ENCODE measurements around the gene MAP3K21. TPM values are rescaled to one million over a fixed set of nuclear protein-coding genes. Genes with fewer than 3 reads are reported as not detected.

Gene MAP3K21
- total RNA-seq, 4 donors from 2014 or later, result 1.3 to 5.5 (median 3.0) TPM

DNA sequence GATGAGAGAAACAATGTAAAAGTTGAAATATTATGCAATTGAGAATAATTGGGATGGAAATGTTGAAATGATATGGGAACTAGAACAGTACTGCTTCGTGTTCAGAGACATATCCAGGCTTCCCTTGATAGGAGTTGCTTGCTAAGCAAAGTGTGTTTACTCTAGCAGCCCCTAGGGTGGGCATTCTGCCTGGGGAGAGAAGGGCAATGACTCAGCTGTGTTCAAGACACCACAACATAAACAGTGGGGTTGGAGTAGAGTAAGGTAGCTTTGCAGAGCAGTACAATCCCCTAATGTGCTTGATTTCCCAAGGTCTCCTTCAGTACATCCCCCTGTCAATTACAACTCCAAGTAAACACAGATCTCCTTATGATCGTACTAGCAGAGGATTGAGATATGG lies 27.2 kb upstream of the MAP3K21 start:
- ATAC-seq (ENCODE audit: low FRiP score), result no peak
- TF ChIP-seq, protein P1, sequence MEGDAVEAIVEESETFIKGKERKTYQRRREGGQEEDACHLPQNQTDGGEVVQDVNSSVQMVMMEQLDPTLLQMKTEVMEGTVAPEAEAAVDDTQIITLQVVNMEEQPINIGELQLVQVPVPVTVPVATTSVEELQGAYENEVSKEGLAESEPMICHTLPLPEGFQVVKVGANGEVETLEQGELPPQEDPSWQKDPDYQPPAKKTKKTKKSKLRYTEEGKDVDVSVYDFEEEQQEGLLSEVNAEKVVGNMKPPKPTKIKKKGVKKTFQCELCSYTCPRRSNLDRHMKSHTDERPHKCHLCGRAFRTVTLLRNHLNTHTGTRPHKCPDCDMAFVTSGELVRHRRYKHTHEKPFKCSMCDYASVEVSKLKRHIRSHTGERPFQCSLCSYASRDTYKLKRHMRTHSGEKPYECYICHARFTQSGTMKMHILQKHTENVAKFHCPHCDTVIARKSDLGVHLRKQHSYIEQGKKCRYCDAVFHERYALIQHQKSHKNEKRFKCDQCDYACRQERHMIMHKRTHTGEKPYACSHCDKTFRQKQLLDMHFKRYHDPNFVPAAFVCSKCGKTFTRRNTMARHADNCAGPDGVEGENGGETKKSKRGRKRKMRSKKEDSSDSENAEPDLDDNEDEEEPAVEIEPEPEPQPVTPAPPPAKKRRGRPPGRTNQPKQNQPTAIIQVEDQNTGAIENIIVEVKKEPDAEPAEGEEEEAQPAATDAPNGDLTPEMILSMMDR (IDR thresholded peaks at IDR 0.05), result no peak
- DNase-seq (ENCODE audit: low spot score), result no peak

DNA sequence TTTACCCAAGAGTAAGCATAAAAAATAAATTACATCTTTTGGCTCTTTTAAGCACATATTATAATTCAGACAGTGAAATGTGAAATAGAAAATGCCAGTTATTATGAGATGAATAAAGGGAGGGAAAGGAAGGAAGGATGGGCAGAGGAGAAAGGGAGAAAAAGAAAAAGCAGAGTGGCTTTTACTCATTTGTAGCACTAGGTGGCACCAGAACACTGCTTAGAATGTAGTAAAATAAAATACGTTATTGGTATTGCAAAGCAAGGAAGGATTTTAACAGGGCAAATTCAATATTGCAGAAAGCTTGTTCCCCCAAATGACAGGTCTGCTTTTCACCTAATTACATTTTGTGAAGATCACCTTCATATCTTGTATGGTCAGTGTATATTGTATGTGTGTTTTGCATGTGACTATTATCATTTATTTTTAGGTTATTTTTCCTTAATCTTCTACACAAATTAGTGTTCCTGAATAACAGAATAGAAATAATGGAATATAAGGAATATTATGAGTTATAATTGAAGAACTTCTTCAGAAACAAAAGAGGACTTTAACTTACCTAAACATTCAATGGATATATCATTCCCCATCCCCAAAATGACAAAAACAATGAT lies 22.9 kb upstream of the MAP3K21 start:
- ATAC-seq (ENCODE audit: low FRiP score), result no peak
- TF ChIP-seq, protein P1 (IDR thresholded peaks at IDR 0.05), result peak in 1 of 3 donors; percentile 14
- DNase-seq (ENCODE audit: low spot score), result no peak

DNA sequence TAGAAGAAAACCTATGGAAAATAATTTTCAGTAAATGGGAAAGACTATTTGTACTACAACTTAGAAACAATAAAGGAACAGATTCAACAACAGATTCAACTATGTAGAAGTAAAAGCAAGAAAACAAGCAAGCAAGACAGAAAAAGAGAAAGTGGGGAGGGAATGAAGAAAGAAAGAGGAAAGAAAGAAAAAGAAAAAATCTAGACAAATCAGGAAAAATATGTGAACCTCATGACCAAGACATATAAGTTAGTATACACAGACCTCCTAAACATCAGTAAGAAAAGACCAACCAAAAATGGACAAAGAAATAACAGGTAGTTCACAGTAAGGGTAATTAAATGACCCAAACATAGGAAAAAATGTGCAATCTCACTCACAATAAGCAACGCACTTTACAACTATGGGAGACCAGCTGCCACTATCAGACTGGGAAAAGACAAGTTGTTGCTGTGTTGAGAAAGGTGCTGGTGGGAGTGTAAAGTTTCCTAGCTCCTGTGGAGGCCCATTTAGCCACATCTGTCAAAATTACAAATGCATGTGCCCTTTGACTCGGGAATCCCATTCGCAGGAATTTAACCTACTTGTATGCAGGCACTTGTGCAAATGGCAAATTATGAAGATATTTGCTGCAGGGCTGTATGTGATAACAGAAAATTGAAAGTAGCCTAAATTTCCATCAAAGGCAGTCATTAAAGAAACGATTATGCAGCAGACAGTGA lies 13.9 kb upstream of the MAP3K21 start:
- DNase-seq (ENCODE audit: low spot score) (no peak), ATAC-seq (ENCODE audit: low FRiP score) (no peak)
- TF ChIP-seq, protein P1 (IDR thresholded peaks at IDR 0.05), result no peak

DNA sequence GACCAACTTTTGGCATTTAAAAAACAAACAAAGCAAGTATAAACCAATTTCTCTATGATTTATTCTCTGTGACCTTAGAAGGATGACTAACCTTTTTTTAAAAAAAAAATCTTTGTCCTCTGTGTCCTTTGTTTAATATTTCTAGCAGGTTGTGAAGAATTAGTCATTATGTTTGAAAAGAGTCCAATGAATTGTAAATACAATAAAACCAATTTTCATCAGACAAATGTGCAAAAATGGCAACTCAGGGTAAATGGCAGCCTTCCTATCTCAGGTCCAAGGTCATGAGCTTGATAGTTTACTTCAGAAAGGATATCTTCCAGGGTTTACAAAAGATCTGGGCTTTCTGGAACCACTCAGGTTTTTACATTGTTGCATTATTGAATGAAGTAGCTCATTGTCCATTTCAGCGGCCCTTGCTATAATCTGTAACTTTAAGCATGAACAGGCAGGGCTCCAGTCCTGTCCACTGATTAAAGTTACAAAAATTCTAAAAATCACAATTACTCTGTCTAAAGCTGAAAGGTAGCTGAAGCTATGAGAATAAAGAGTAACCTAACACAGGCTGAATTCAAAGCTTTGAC lies 11.7 kb upstream of the MAP3K21 start:
- DNase-seq (ENCODE audit: low spot score), result no peak
- no peak for ATAC-seq (ENCODE audit: low FRiP score)
- TF ChIP-seq, protein P1 (IDR thresholded peaks at IDR 0.05), result no peak

DNA sequence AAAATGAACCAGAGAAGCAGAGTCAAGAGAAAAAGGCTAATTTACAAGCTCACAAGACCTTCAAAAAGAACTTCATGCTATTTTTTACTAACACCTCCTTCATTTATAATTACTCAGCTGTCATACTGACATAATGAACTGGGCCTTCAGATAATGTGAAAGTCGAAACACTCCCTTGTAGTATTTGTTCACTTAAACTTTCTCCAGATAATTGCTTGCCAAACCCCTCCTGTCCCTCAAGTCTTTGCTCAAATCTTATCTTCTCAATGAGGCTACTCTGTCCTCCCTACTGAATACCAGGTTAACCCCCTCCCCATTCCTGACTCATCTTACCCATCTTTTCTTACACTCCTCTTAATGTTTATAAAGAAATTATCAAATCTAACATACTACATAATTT lies 11.1 kb upstream of the MAP3K21 start:
- ATAC-seq (ENCODE audit: low FRiP score) (no peak), DNase-seq (ENCODE audit: low spot score) (no peak)
- TF ChIP-seq, protein P1 (IDR thresholded peaks at IDR 0.05), result no peak

DNA sequence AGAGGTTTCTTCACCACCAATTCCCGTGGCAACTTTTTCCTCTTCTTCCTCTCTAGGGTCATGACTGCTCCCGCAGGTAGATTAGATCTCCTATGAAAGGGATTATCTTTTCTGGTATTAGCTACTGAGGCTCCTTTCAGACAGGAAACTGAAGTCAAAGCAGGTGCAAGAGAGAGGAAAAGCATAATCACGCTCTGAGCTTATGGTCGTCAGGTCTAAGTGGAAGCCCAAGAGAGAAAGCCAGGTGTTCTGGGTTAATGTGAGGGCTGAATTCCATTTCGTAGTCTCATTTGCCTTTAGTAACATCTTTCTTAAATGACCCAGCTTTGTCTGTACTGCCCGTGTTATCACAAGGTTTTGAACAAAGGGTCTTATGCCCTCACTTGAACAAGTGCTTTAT lies 8.3 kb upstream of the MAP3K21 start:
- TF ChIP-seq, protein P1 (IDR thresholded peaks at IDR 0.05), result no peak
- ATAC-seq (ENCODE audit: low FRiP score) (no peak), DNase-seq (ENCODE audit: low spot score) (no peak)

Data from omental fat pad (tissue), 4 donors.